ENCODE measurements around the gene KCNJ6. TPM values are rescaled to one million over a fixed set of nuclear protein-coding genes. Genes with fewer than 3 reads are reported as not detected.

The KCNJ6 gene
- total and polyA plus RNA-seq, 2 donors from 2014 or later = 0.06 TPM; not detected in 1

- intact Hi-C loops (cut with DNase I) = no loop called here
- Histone ChIP-seq H3K27me3 (ENCODE audit: control insufficient read depth, insufficient read depth, low read length) (no peaks in the 10 kb centered on the region), H3K9me3 (ENCODE audit: control insufficient read depth in 2 of 3, insufficient read depth in 1 of 3, low read length in 3 of 3) (peaks cover 0 to 13% (median 0%) of the 10 kb centered on the region in 3 donors), H3K9ac (ENCODE audit: low read length in 3 of 3) (no peak overlapping the region), H3K27ac (ENCODE audit: low read depth in 2 of 2, low read length in 2 of 2) (no peak overlapping the region), H3K4me1 (ENCODE audit: control insufficient read depth in 2 of 3, insufficient read depth in 2 of 3, low read depth in 1 of 3, low read length in 3 of 3) (no peaks in the 10 kb centered on the region), H3K4me3 (ENCODE audit: low read length in 3 of 3) (no peak overlapping the region), H3K36me3 (ENCODE audit: control insufficient read depth in 2 of 3, insufficient read depth in 3 of 3, low read length in 3 of 3) (no peaks in the 10 kb centered on the region)
- no peak for FAIRE-seq
- no peak for DNase-seq
- TF ChIP-seq CTCF (IDR thresholded peaks at IDR 0.05; ENCODE audit: borderline replicate concordance, extremely low read depth, insufficient read depth) = no peak
Measured at GRCh38 chr21:37574316-37574715, 341.9 kb downstream of the KCNJ6 start.

GRCh38 chr21:37571442-37571841, 344.8 kb downstream of the KCNJ6 start:
- no peak for TF ChIP-seq CTCF (IDR thresholded peaks at IDR 0.05; ENCODE audit: borderline replicate concordance, extremely low read depth, insufficient read depth)
- H3K9ac ChIP-seq (ENCODE audit: low read length in 3 of 3) = no peak overlapping the region
- FAIRE-seq = no peak
- no peaks in the 10 kb centered on the region for H3K9me3 ChIP-seq (ENCODE audit: control insufficient read depth in 2 of 3, insufficient read depth in 1 of 3, low read length in 3 of 3)
- H3K27ac ChIP-seq (ENCODE audit: low read depth in 2 of 2, low read length in 2 of 2) = no peak overlapping the region
- no peak for DNase-seq
- H3K36me3 ChIP-seq (ENCODE audit: control insufficient read depth in 2 of 3, insufficient read depth in 3 of 3, low read length in 3 of 3) = no peaks in the 10 kb centered on the region
- no peak overlapping the region for H3K4me3 ChIP-seq (ENCODE audit: low read length in 3 of 3)
- no peaks in the 10 kb centered on the region for H3K27me3 ChIP-seq (ENCODE audit: control insufficient read depth, insufficient read depth, low read length)
- no peaks in the 10 kb centered on the region for H3K4me1 ChIP-seq (ENCODE audit: control insufficient read depth in 2 of 3, insufficient read depth in 2 of 3, low read depth in 1 of 3, low read length in 3 of 3)
- intact Hi-C loops (cut with DNase I) = no loop called here

- no peak for DNase-seq
- no peak for TF ChIP-seq CTCF (IDR thresholded peaks at IDR 0.05; ENCODE audit: borderline replicate concordance, extremely low read depth, insufficient read depth)
- H3K27ac ChIP-seq (ENCODE audit: low read depth in 2 of 2, low read length in 2 of 2) = no peak overlapping the region
- no peaks in the 10 kb centered on the region for H3K27me3 ChIP-seq (ENCODE audit: control insufficient read depth, insufficient read depth, low read length)
- no peaks in the 10 kb centered on the region for H3K36me3 ChIP-seq (ENCODE audit: control insufficient read depth in 2 of 3, insufficient read depth in 3 of 3, low read length in 3 of 3)
- intact Hi-C loops (cut with DNase I) = no loop called here
- FAIRE-seq = no peak
- no peak overlapping the region for H3K4me3 ChIP-seq (ENCODE audit: low read length in 3 of 3)
- peaks cover 0 to 6% (median 0%) of the 10 kb centered on the region in 3 donors for H3K4me1 ChIP-seq (ENCODE audit: control insufficient read depth in 2 of 3, insufficient read depth in 2 of 3, low read depth in 1 of 3, low read length in 3 of 3)
- H3K9ac ChIP-seq (ENCODE audit: low read length in 3 of 3) = no peak overlapping the region
- H3K9me3 ChIP-seq (ENCODE audit: control insufficient read depth in 2 of 3, insufficient read depth in 1 of 3, low read length in 3 of 3) = no peaks in the 10 kb centered on the region
Measured at GRCh38 chr21:37568916-37569315, 347.3 kb downstream of the KCNJ6 start.

- intact Hi-C loops (cut with DNase I) = no loop called here
- no peak for FAIRE-seq
- H3K27me3 ChIP-seq (ENCODE audit: control insufficient read depth, insufficient read depth, low read length) = no peaks in the 10 kb centered on the region
- no peak overlapping the region for H3K27ac ChIP-seq (ENCODE audit: low read depth in 2 of 2, low read length in 2 of 2)
- no peak overlapping the region for H3K9ac ChIP-seq (ENCODE audit: low read length in 3 of 3)
- no peak for TF ChIP-seq CTCF (IDR thresholded peaks at IDR 0.05; ENCODE audit: borderline replicate concordance, extremely low read depth, insufficient read depth)
- no peak overlapping the region for H3K4me3 ChIP-seq (ENCODE audit: low read length in 3 of 3)
- no peaks in the 10 kb centered on the region for H3K36me3 ChIP-seq (ENCODE audit: control insufficient read depth in 2 of 3, insufficient read depth in 3 of 3, low read length in 3 of 3)
- H3K4me1 ChIP-seq (ENCODE audit: control insufficient read depth in 2 of 3, insufficient read depth in 2 of 3, low read depth in 1 of 3, low read length in 3 of 3) = peaks cover 0 to 6% (median 0%) of the 10 kb centered on the region in 3 donors
- DNase-seq = no peak
- no peaks in the 10 kb centered on the region for H3K9me3 ChIP-seq (ENCODE audit: control insufficient read depth in 2 of 3, insufficient read depth in 1 of 3, low read length in 3 of 3)
Measured at GRCh38 chr21:37568415-37568814, 347.8 kb downstream of the KCNJ6 start.

Data from kidney (tissue), 14 donors.